Keratinocyte (primary cell): ENCODE data around the gene CD99L2. TPM values are rescaled to one million over a fixed set of nuclear protein-coding genes. Genes with fewer than 3 reads are reported as not detected.

Source experiments
- DNase-seq: peaks from one replicate; pipeline ENCODE4 v3.0.0-alpha.2; 2011; ENCODE audit warnings: low read depth, missing footprints, low spot score
- FAIRE-seq: peaks from 2 replicates; lab custom pipeline; 2011; peaks lifted over from hg19 to GRCh38; lab: Jason Lieb, UNC
- H2AFZ ChIP-seq: 2 replicates; pipeline ENCODE4 v1.6.0; 2012; ENCODE audit warnings: low read length, control low read depth, inconsistent platforms; ENCODE audit not compliant: control insufficient read depth
- H3K27ac ChIP-seq: 2 replicates; pipeline ENCODE4 v1.5.1; 2011; ENCODE audit warnings: low read length; ENCODE audit not compliant: control insufficient read depth, insufficient read depth
- H3K27me3 ChIP-seq: 3 replicates; pipeline ENCODE4 v1.6.0; 2011; ENCODE audit warnings: low read length; ENCODE audit not compliant: control insufficient read depth, insufficient read depth; ENCODE audit errors: extremely low read depth
- H3K36me3 ChIP-seq, 2 experiments: 2 replicates in 1 of 2; 3 replicates in 1 of 2; pipeline ENCODE4 v1.5.1; 2011; ENCODE audit warnings: low read length in 2 of 2, mild to moderate bottlenecking in 1 of 2; ENCODE audit not compliant: control insufficient read depth in 2 of 2, insufficient read depth in 2 of 2; ENCODE audit errors: extremely low read depth in 1 of 2
- H3K4me1 ChIP-seq: 3 replicates; pipeline ENCODE4 v1.5.1; 2011; ENCODE audit warnings: low read length; ENCODE audit not compliant: control insufficient read depth, insufficient read depth; ENCODE audit errors: extremely low read depth
- H3K4me2 ChIP-seq: 3 replicates; pipeline ENCODE4 v1.6.0; 2011; ENCODE audit warnings: low read depth, low read length; ENCODE audit not compliant: control insufficient read depth, insufficient read depth; ENCODE audit errors: extremely low read depth
- H3K4me3 ChIP-seq, 3 experiments: fragments of 200-600 bp in 1 of 3; sonication (generic) in 1 of 3; 2 replicates in 2 of 3; 3 replicates in 1 of 3; pipeline ENCODE4 v1.5.1; 2011 to 2016; ENCODE audit warnings: low read length in 3 of 3, mild to moderate bottlenecking in 3 of 3, control low read depth in 2 of 3, inconsistent platforms in 1 of 3, low read depth in 1 of 3, mixed read lengths in 1 of 3, mixed run types in 1 of 3, moderate library complexity in 1 of 3; ENCODE audit not compliant: control insufficient read depth in 2 of 3, insufficient read depth in 2 of 3; ENCODE audit errors: extremely low read depth in 1 of 3
- H3K79me2 ChIP-seq: 2 replicates; pipeline ENCODE4 v1.6.0; 2012; ENCODE audit warnings: low read length; ENCODE audit not compliant: control insufficient read depth, insufficient read depth
- H3K9ac ChIP-seq: 3 replicates; pipeline ENCODE4 v1.6.0; 2011; ENCODE audit warnings: low read length; ENCODE audit not compliant: control insufficient read depth, insufficient read depth; ENCODE audit errors: extremely low read depth
- H3K9me1 ChIP-seq: 3 replicates; pipeline ENCODE4 v1.6.0; 2011; ENCODE audit warnings: low read length; ENCODE audit not compliant: control insufficient read depth, insufficient read depth; ENCODE audit errors: extremely low read depth
- H3K9me3 ChIP-seq: 2 replicates; pipeline ENCODE4 v1.5.1; 2012; ENCODE audit warnings: low read depth, low read length; ENCODE audit not compliant: control insufficient read depth
- H4K20me1 ChIP-seq: 3 replicates; pipeline ENCODE4 v1.6.0; 2011; ENCODE audit warnings: low read length; ENCODE audit not compliant: control insufficient read depth, insufficient read depth; ENCODE audit errors: extremely low read depth
- EZH2 ChIP-seq: IDR thresholded peaks from one replicate; pipeline ENCODE4 v1.6.1; 2012; ENCODE audit warnings: inconsistent platforms, mild to moderate bottlenecking, low read length, moderate library complexity
- dilution Hi-C: fragments of 300-500 bp; cut with MboI; formaldehyde crosslinking; loops from one replicate; pipeline ENCODE4 v1.7.0; 2020; ENCODE audit warnings: low sequenced_read_pairs; ENCODE audit not compliant: extremely low pct_ligation_motif_present
- polyA plus RNA-seq, 5 experiments: library from polyadenylated mRNA; depleted of rRNA in 3 of 5; stranded (reverse) in 3 of 5; stranded (forward) in 1 of 5; unstranded in 1 of 5; fragments of >200 nt; gene quantifications; 1 replicate in 1 of 5; 2 replicates in 3 of 5; 3 replicates in 1 of 5; pipeline versions ENCODE4 v1.2.1 to v1.2.3, GENCODE V29; 2011 to 2012; ENCODE audit warnings: missing spikeins in 2 of 5, low read depth in 1 of 5, low replicate concordance in 1 of 5
- TF ChIP-seq, protein P1 (sequence below), 3 experiments: IDR thresholded peaks in 1 of 3; conservative IDR thresholded peaks in 1 of 3; optimal IDR thresholded peaks in 1 of 3; 2 replicates in 2 of 3; 3 replicates in 1 of 3; pipeline versions ENCODE3 to v1.5.1; 2011; ENCODE audit warnings: low read length in 3 of 3, mild to moderate bottlenecking in 3 of 3, moderate library complexity in 2 of 3, control low read depth in 1 of 3, inconsistent platforms in 1 of 3; ENCODE audit not compliant: insufficient read depth in 2 of 3; ENCODE audit errors: extremely low read depth in 1 of 3

Gene CD99L2
- polyA plus RNA-seq, 1 donor (not counting 4 experiments of a cell fraction or from before 2014, with no cell fraction given), result 14.4 TPM

GRCh38 chrX:150933945-150934350, 35.5 kb upstream of the CD99L2 start:
- no peaks in the 10 kb centered on the region for H3K36me3 ChIP-seq
- H3K4me1 ChIP-seq, result no peaks in the 10 kb centered on the region
- dilution Hi-C loops, result no loop called here
- no peaks in the 10 kb centered on the region for H3K9me3 ChIP-seq
- no peak overlapping the region for H3K9ac ChIP-seq
- H3K9me1 ChIP-seq, result no peaks in the 10 kb centered on the region
- no peak overlapping the region for H3K4me3 ChIP-seq
- no peak overlapping the region for H3K4me2 ChIP-seq
- DNase-seq, result no peak
- no peaks in the 10 kb centered on the region for H4K20me1 ChIP-seq
- no peak overlapping the region for H3K27ac ChIP-seq
- no peak for TF ChIP-seq EZH2
- TF ChIP-seq, protein P1, sequence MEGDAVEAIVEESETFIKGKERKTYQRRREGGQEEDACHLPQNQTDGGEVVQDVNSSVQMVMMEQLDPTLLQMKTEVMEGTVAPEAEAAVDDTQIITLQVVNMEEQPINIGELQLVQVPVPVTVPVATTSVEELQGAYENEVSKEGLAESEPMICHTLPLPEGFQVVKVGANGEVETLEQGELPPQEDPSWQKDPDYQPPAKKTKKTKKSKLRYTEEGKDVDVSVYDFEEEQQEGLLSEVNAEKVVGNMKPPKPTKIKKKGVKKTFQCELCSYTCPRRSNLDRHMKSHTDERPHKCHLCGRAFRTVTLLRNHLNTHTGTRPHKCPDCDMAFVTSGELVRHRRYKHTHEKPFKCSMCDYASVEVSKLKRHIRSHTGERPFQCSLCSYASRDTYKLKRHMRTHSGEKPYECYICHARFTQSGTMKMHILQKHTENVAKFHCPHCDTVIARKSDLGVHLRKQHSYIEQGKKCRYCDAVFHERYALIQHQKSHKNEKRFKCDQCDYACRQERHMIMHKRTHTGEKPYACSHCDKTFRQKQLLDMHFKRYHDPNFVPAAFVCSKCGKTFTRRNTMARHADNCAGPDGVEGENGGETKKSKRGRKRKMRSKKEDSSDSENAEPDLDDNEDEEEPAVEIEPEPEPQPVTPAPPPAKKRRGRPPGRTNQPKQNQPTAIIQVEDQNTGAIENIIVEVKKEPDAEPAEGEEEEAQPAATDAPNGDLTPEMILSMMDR (optimal IDR thresholded peaks at IDR 0.05 in 1 of 3, IDR thresholded peaks at IDR 0.05 in 1 of 3, conservative IDR thresholded peaks at IDR 0.05 in 1 of 3; ENCODE audit: extremely low read depth in 1 of 3, insufficient read depth in 2 of 3, low read length in 3 of 3), result no peak
- no peaks in the 10 kb centered on the region for H3K79me2 ChIP-seq
- no peaks in the 10 kb centered on the region for H3K27me3 ChIP-seq
- no peak overlapping the region for H2AFZ ChIP-seq
- no peak for FAIRE-seq

DNA sequence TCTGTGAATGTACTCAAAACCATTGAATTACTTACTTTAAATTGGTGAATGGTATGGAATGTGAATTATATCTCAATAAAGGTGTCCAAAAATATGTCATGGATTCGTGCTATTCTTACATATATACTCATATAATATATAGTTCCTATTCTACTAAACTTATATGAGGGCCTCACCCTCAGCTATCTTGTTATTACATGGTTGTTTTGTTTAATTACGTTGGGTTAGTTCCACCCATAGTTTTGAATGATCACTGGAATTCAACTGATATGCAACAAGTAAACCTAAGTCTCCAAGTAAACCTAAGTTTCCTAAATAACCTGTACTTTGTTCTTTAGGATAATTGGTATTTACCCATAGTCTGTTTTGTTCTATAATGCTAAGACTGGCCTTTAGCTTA, 30.6 kb upstream of the CD99L2 start:
- FAIRE-seq (no peak), DNase-seq (no peak)
- Histone ChIP-seq H3K4me1 (no peaks in the 10 kb centered on the region), H3K9me1 (no peaks in the 10 kb centered on the region), H3K9ac (no peak overlapping the region), H3K36me3 (no peaks in the 10 kb centered on the region), H4K20me1 (no peaks in the 10 kb centered on the region), H3K27ac (no peak overlapping the region), H3K4me3 (no peak overlapping the region), H3K9me3 (no peaks in the 10 kb centered on the region), H3K27me3 (no peaks in the 10 kb centered on the region), H2AFZ (no peak overlapping the region), H3K79me2 (no peaks in the 10 kb centered on the region), H3K4me2 (no peak overlapping the region)
- dilution Hi-C loops, result no loop called here
- no peak for TF ChIP-seq EZH2
- TF ChIP-seq, protein P1 (optimal IDR thresholded peaks at IDR 0.05 in 1 of 3, IDR thresholded peaks at IDR 0.05 in 1 of 3, conservative IDR thresholded peaks at IDR 0.05 in 1 of 3; ENCODE audit: extremely low read depth in 1 of 3, insufficient read depth in 2 of 3, low read length in 3 of 3), result no peak
